DOHH2 (cell line): ENCODE results near the gene DAGLA.

ENCODE experiments used
- H3F3A ChIP-seq: fragments of 200-600 bp; sonication (generic), shearing (Covaris generic); 2 replicates; pipeline ENCODE4 v1.6.0; 2016; ENCODE audit warnings: antibody characterized with exemption, mild to moderate bottlenecking; ENCODE audit not compliant: control insufficient read depth, insufficient read depth
- H3K27ac ChIP-seq: fragments of 200-600 bp; sonication (generic); 2 replicates; pipeline ENCODE4 v1.5.1; 2014; ENCODE audit warnings: low read depth, mild to moderate bottlenecking, low read length, moderate library complexity
- H3K27me3 ChIP-seq: fragments of 200-600 bp; sonication (generic); 2 replicates; pipeline ENCODE4 v1.6.1; 2014; ENCODE audit warnings: mild to moderate bottlenecking, low read length, mixed read lengths; ENCODE audit not compliant: control insufficient read depth
- H3K36me3 ChIP-seq: fragments of 200-600 bp; sonication (generic); 2 replicates; pipeline ENCODE4 v1.6.1; 2014; ENCODE audit warnings: mild to moderate bottlenecking, low read length, moderate library complexity, mixed read lengths; ENCODE audit not compliant: control insufficient read depth
- H3K4me1 ChIP-seq: fragments of 200-600 bp; sonication (generic); 2 replicates; pipeline ENCODE4 v1.6.1; 2014; ENCODE audit warnings: mild to moderate bottlenecking, low read length, mixed read lengths; ENCODE audit not compliant: control insufficient read depth
- H3K4me2 ChIP-seq: fragments of 200-600 bp; sonication (generic); 2 replicates; pipeline ENCODE4 v1.6.0; 2014; ENCODE audit warnings: mild to moderate bottlenecking, low read length, moderate library complexity
- H3K4me3 ChIP-seq: fragments of 200-600 bp; sonication (generic); 2 replicates; pipeline ENCODE4 v1.5.1; 2014; ENCODE audit warnings: mild to moderate bottlenecking, low read length, mixed read lengths
- H3K79me2 ChIP-seq: fragments of 200-600 bp; sonication (generic); 2 replicates; pipeline ENCODE4 v1.6.1; 2014; ENCODE audit warnings: mild to moderate bottlenecking, low read length, mixed read lengths; ENCODE audit not compliant: control insufficient read depth
- H3K9me2 ChIP-seq: fragments of 200-600 bp; sonication (generic); replicated peaks from 2 replicates; pipeline ENCODE4 v1.6.1; 2014; ENCODE audit warnings: mild to moderate bottlenecking, low read length, mixed read lengths; ENCODE audit not compliant: control insufficient read depth
- H3K9me3 ChIP-seq: fragments of 200-600 bp; sonication (generic); 2 replicates; pipeline ENCODE4 v1.6.1; 2014; ENCODE audit warnings: antibody characterized with exemption, low read length, mixed read lengths; ENCODE audit not compliant: control insufficient read depth, insufficient read depth
- H4K20me1 ChIP-seq: fragments of 200-600 bp; sonication (generic); 2 replicates; pipeline ENCODE4 v1.6.0; 2014; ENCODE audit warnings: low read depth, mild to moderate bottlenecking, antibody characterized with exemption, low read length, moderate library complexity; ENCODE audit not compliant: control insufficient read depth, insufficient read depth
- EZH2phosphoT487 ChIP-seq: fragments of 200-600 bp; sonication (generic); IDR thresholded peaks from 2 replicates; pipeline ENCODE4 v1.6.1; 2017; ENCODE audit warnings: borderline replicate concordance, mild to moderate bottlenecking, antibody characterized with exemption, low read length, moderate library complexity, mixed read lengths
- TF ChIP-seq, protein P1 (sequence below): fragments of 200-600 bp; sonication (generic); IDR thresholded peaks from one replicate; pipeline ENCODE4 v1.5.1; 2014; ENCODE audit warnings: antibody characterized with exemption, mild to moderate bottlenecking, low read depth, low read length; ENCODE audit not compliant: poor library complexity, severe bottlenecking

The DAGLA gene

DNA sequence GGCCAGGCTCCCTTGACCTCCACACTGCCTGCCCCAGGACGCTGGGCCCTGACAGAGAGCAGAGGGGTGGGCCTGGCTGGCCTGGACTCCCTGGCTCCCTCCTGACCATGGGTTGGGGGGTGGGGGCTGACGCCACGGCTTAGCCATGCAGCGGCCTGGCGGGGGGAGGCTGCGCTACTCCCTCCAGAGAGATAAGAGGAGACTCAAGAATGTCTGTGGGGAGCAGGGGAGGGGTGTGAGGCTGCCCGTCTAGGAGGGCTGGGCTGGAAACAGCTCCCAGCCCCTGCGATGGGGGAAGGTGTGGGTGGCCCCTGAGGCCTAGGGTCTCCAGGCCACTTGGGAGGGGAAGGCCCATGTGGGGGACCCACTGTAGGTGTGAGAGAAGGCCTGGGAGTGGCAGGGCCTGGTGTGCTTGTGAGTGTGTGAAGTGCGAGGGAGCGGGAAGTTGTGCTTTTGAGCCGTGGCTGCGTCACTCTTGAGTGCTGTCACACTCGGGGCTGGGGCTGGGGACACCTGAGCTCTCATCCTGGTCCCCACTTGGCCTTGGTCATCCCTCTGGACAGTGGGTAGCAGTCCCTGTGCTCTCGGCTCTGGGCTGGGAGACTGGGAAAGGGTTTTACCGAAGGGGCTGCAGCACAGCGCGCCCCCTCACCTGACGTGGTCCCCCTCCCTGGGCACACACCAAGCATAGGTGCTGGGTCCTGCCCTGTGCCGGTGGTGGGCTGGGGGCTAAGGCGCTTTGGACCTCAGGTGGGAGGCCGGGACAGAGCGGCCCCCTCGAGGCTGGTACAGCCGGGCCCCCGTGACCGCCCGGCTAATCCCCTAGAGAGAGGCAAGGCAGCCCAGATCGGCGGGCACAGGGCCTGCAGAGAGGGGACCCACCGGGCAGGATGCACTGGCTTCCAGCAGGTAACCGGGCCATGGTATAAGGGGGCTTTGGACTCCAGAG, 74.6 kb downstream of the DAGLA start:
- no peak for TF ChIP-seq EZH2phosphoT487
- TF ChIP-seq, protein P1, sequence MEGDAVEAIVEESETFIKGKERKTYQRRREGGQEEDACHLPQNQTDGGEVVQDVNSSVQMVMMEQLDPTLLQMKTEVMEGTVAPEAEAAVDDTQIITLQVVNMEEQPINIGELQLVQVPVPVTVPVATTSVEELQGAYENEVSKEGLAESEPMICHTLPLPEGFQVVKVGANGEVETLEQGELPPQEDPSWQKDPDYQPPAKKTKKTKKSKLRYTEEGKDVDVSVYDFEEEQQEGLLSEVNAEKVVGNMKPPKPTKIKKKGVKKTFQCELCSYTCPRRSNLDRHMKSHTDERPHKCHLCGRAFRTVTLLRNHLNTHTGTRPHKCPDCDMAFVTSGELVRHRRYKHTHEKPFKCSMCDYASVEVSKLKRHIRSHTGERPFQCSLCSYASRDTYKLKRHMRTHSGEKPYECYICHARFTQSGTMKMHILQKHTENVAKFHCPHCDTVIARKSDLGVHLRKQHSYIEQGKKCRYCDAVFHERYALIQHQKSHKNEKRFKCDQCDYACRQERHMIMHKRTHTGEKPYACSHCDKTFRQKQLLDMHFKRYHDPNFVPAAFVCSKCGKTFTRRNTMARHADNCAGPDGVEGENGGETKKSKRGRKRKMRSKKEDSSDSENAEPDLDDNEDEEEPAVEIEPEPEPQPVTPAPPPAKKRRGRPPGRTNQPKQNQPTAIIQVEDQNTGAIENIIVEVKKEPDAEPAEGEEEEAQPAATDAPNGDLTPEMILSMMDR: no peak
- H3K36me3 ChIP-seq: no peaks in the 10 kb centered on the region
- no peaks in the 10 kb centered on the region for H3K4me1 ChIP-seq
- H3K27me3 ChIP-seq: peaks cover 31% of the 10 kb centered on the region
- H3K4me3 ChIP-seq: no peak overlapping the region
- no peaks in the 10 kb centered on the region for H3K79me2 ChIP-seq
- no peaks in the 10 kb centered on the region for H3K9me3 ChIP-seq
- no peaks in the 10 kb centered on the region for H3K9me2 ChIP-seq
- no peaks in the 10 kb centered on the region for H4K20me1 ChIP-seq
- no peaks in the 10 kb centered on the region for H3F3A ChIP-seq
- no peak overlapping the region for H3K27ac ChIP-seq
- H3K4me2 ChIP-seq: no peak overlapping the region

DNA sequence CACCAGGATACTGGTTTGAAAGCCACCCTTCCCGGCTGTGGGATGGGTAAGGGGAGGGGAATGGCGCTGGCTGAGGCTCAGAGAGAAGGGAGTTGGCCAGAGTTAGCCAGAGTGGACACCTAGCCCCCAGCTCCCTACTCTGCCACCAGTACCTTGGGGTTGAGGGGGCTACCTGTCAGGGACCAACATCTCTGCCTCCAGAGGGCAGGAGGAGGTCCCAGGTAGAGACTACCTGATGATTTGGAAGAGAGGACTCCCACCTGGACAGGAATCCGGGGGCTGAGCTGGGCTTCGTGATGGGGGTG, 75.9 kb downstream of the DAGLA start:
- no peaks in the 10 kb centered on the region for H3K9me2 ChIP-seq
- no peak overlapping the region for H3K27ac ChIP-seq
- no peaks in the 10 kb centered on the region for H3K4me1 ChIP-seq
- H3K4me2 ChIP-seq: no peak overlapping the region
- no peaks in the 10 kb centered on the region for H3K79me2 ChIP-seq
- no peaks in the 10 kb centered on the region for H3F3A ChIP-seq
- peaks cover 24% of the 10 kb centered on the region for H3K27me3 ChIP-seq
- no peaks in the 10 kb centered on the region for H4K20me1 ChIP-seq
- H3K9me3 ChIP-seq: no peaks in the 10 kb centered on the region
- no peak overlapping the region for H3K4me3 ChIP-seq
- TF ChIP-seq, protein P1: no peak
- no peak for TF ChIP-seq EZH2phosphoT487
- no peaks in the 10 kb centered on the region for H3K36me3 ChIP-seq

DNA sequence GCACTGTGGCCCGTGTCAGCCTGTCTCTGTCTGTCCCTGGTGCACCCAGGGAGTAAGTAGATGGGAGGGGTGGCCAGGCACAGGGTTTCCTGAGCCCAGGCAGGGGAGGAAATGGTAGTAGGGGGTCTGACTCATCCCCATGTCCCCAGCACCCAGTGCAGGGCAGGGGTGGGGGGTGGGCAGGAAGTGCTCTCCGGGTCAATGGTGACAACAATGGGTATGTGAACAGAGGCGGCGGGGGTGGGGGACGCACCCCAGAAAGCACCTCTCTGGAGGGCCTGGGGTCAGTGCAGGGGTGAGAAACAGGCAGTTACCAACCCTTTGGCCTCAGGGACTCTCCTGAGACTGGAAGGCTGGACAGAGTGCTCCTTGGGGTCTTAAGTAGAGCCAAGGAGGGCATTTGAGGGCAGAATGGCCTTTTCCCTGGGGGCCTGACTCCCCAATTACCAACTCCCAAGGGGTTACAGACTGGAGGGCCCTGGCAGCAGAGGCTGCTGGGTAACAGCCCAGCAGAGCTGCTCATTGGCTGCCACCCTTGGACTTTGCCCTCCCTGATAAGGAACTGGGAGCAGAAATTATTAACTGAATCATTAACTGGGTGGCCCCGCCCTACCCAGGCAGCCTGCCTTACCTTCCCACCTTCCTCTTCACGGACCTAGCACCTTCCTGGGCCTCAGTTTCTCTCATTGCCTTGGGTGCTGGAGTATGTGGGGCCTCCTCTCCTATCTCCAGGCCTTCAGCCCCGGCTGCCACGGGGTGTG, 76.4 kb downstream of the DAGLA start:
- H3K9me3 ChIP-seq: no peaks in the 10 kb centered on the region
- no peak overlapping the region for H3K4me3 ChIP-seq
- no peak overlapping the region for H3K4me2 ChIP-seq
- no peaks in the 10 kb centered on the region for H3K36me3 ChIP-seq
- TF ChIP-seq, protein P1: no peak
- no peak for TF ChIP-seq EZH2phosphoT487
- H3K27me3 ChIP-seq: peaks cover 20% of the 10 kb centered on the region
- H4K20me1 ChIP-seq: no peaks in the 10 kb centered on the region
- H3F3A ChIP-seq: no peaks in the 10 kb centered on the region
- no peaks in the 10 kb centered on the region for H3K79me2 ChIP-seq
- H3K9me2 ChIP-seq: no peaks in the 10 kb centered on the region
- H3K27ac ChIP-seq: no peak overlapping the region
- no peaks in the 10 kb centered on the region for H3K4me1 ChIP-seq
